Endothelial cell of umbilical vein (primary cell): Measurements from ENCODE around the gene ANKZF1.

Source experiments
- EZH2 ChIP-seq: IDR thresholded peaks from 2 replicates; pipeline ENCODE4 v1.6.1; 2012; ENCODE audit warnings: borderline replicate concordance, low read depth, mild to moderate bottlenecking, moderate library complexity, low read length, inconsistent platforms; ENCODE audit not compliant: severe bottlenecking
- FOS ChIP-seq: IDR thresholded peaks from 2 replicates; pipeline ENCODE4 v1.6.1; 2011; ENCODE audit warnings: mild to moderate bottlenecking, low read length, moderate library complexity, borderline replicate concordance; ENCODE audit not compliant: insufficient read depth
- GATA2 ChIP-seq: IDR thresholded peaks from 2 replicates; pipeline ENCODE4 v1.7.0; 2011; ENCODE audit warnings: low read depth, mild to moderate bottlenecking, moderate library complexity, mixed read lengths, low read length; ENCODE audit not compliant: insufficient read length, insufficient read depth
- JUN ChIP-seq: IDR thresholded peaks from 2 replicates; pipeline ENCODE4 v1.6.1; 2011; ENCODE audit warnings: borderline replicate concordance, low read depth; ENCODE audit not compliant: insufficient read length, insufficient read depth
- MAX ChIP-seq: IDR thresholded peaks from 2 replicates; pipeline ENCODE4 v1.6.1; 2011; ENCODE audit not compliant: insufficient read depth, insufficient read length
- MYC ChIP-seq: IDR thresholded peaks from one replicate; pipeline ENCODE4 v1.6.1; 2011; ENCODE audit warnings: mild to moderate bottlenecking, low read depth, low read length
- POLR2A ChIP-seq: IDR thresholded peaks from 2 replicates; pipeline ENCODE4 v1.6.1; 2012; ENCODE audit warnings: low read depth, mild to moderate bottlenecking, control low read depth, low read length
- POLR2AphosphoS5 ChIP-seq: IDR thresholded peaks from 2 replicates; pipeline ENCODE4 v1.6.1; 2012; ENCODE audit warnings: low read depth, mild to moderate bottlenecking, control low read depth, low read length, moderate library complexity; ENCODE audit not compliant: insufficient read depth
- TF ChIP-seq, protein P1 (sequence below), 2 donors: IDR thresholded peaks; 1 replicate in 1 of 2; 2 replicates in 1 of 2; pipeline ENCODE4 v1.5.1; 2011; ENCODE audit warnings: low read length in 2 of 2, mild to moderate bottlenecking in 2 of 2, moderate library complexity in 2 of 2, control low read depth in 1 of 2, inconsistent platforms in 1 of 2, low read depth in 1 of 2; ENCODE audit not compliant: insufficient read depth in 1 of 2; ENCODE audit errors: extremely low read depth in 1 of 2

DNA sequence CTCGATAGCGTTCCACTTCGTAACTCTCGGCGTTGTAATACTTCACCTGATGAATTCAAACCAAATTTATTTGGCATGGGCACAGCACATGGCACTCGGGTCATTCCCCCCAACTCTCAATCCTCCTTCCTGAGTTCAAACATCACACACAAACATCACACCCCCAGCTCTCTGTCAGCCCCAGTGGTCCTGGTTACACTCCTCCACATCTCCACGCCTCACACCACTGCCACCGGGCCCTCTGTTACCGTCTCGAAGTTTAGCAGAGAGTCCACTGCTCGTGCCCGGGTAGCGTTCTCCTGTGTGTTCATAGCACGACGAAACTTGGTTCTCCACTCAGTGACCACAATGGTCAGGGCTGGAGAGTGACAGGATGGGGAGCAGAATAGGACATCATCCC is 15.5 kb upstream of the ANKZF1 start:
- TF ChIP-seq GATA2 (no peak), POLR2AphosphoS5 (no peak), EZH2 (no peak), MYC (no peak), POLR2A (no peak), FOS (no peak), MAX (no peak), JUN (no peak)
- TF ChIP-seq, protein P1, sequence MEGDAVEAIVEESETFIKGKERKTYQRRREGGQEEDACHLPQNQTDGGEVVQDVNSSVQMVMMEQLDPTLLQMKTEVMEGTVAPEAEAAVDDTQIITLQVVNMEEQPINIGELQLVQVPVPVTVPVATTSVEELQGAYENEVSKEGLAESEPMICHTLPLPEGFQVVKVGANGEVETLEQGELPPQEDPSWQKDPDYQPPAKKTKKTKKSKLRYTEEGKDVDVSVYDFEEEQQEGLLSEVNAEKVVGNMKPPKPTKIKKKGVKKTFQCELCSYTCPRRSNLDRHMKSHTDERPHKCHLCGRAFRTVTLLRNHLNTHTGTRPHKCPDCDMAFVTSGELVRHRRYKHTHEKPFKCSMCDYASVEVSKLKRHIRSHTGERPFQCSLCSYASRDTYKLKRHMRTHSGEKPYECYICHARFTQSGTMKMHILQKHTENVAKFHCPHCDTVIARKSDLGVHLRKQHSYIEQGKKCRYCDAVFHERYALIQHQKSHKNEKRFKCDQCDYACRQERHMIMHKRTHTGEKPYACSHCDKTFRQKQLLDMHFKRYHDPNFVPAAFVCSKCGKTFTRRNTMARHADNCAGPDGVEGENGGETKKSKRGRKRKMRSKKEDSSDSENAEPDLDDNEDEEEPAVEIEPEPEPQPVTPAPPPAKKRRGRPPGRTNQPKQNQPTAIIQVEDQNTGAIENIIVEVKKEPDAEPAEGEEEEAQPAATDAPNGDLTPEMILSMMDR (IDR thresholded peaks at IDR 0.05; ENCODE audit: extremely low read depth in 1 of 2, insufficient read depth in 1 of 2, low read depth in 1 of 2, low read length in 2 of 2) = no peak
